ENCODE data around the gene PHF3. TPM values are rescaled to one million over a fixed set of nuclear protein-coding genes. Genes with fewer than 3 reads are reported as not detected.

The PHF3 gene
- total RNA-seq, 1 donor from 2014 or later = 56.7 TPM

DNA sequence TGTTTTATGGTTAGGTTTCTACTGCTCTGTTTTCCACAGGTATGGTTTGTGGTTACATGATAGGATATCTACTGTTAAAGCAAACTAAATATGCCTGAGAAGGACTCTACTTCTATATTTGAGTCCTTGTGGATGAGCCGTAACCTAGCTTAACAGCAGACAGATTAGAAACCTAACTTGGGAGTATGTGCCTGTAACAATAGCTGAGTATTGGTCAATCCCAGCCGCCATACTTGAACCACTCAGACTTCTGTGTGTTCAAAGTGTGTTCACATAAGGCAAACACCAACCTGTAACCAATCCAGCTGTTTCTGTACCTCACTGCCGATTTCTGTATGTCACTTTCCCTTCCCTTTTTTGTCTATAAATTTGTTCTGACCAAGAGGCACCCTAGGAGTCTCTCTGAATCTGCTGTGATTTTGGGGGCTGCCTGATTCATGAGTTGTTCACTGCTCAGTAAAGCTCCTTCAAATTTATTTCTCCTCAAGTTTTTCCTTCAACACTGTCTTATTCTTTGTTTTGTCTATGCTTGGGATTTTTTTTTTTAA, 37.1 kb downstream of the PHF3 start:
- H3K4me3 Mint-ChIP-seq = no peak overlapping the region
- peaks cover 39% of the 10 kb centered on the region for H3K4me1 Mint-ChIP-seq
- TF ChIP-seq, protein P1, sequence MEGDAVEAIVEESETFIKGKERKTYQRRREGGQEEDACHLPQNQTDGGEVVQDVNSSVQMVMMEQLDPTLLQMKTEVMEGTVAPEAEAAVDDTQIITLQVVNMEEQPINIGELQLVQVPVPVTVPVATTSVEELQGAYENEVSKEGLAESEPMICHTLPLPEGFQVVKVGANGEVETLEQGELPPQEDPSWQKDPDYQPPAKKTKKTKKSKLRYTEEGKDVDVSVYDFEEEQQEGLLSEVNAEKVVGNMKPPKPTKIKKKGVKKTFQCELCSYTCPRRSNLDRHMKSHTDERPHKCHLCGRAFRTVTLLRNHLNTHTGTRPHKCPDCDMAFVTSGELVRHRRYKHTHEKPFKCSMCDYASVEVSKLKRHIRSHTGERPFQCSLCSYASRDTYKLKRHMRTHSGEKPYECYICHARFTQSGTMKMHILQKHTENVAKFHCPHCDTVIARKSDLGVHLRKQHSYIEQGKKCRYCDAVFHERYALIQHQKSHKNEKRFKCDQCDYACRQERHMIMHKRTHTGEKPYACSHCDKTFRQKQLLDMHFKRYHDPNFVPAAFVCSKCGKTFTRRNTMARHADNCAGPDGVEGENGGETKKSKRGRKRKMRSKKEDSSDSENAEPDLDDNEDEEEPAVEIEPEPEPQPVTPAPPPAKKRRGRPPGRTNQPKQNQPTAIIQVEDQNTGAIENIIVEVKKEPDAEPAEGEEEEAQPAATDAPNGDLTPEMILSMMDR (IDR thresholded peaks at IDR 0.05) = no peak
- H3K9me3 Mint-ChIP-seq = no peaks in the 10 kb centered on the region
- DNase-seq (no peak), ATAC-seq (ENCODE audit: low read depth) (peak; percentile 31)
- H3K36me3 Mint-ChIP-seq (ENCODE audit: low read depth) = peaks cover 22% of the 10 kb centered on the region
- intact Hi-C loops (cut with micrococcal nuclease) = no loop called here
- POLR2A ChIA-PET = interaction anchor here (1.9 kb wide), 1 partner anchor 37 kb away, joined by 5 read pairs; the partner anchor contains the start of gene PHF3
- peak overlapping the region; percentile 10 for H3K27ac Mint-ChIP-seq
- no peaks in the 10 kb centered on the region for H3K27me3 Mint-ChIP-seq
- CTCF ChIA-PET = no interaction called here

DNA sequence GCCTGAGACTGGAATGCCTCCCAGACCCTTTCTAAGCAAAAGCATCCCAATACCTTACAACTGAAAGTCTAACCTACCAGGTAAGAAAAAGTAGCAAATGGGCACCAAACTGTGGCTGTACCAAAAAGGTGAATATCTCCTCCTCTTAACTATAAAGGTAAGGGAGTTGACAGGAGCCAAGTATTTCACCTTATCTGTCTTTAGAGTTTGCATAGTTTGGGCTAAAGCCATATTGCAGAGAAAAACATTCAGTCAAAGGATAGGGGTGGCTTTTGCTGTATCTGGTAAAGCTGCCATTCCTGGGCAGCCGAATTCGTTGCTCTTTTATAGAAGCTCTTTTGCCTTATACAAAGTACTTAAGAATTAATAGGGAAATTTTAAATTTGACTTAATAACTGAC, 38.1 kb downstream of the PHF3 start:
- POLR2A ChIA-PET = interaction anchor here (1.9 kb wide), 1 partner anchor 38 kb away, joined by 5 read pairs; the partner anchor contains the start of gene PHF3
- TF ChIP-seq, protein P1 (IDR thresholded peaks at IDR 0.05) = no peak
- Mint-ChIP-seq H3K36me3 (ENCODE audit: low read depth) (peaks cover 17% of the 10 kb centered on the region), H3K27me3 (no peaks in the 10 kb centered on the region), H3K4me3 (no peak overlapping the region), H3K27ac (peak overlapping the region; percentile 4), H3K9me3 (no peaks in the 10 kb centered on the region), H3K4me1 (peaks cover 39% of the 10 kb centered on the region)
- DNase-seq = no peak
- intact Hi-C loops (cut with micrococcal nuclease) = no loop called here
- no peak for ATAC-seq (ENCODE audit: low read depth)
- CTCF ChIA-PET = no interaction called here

DNA sequence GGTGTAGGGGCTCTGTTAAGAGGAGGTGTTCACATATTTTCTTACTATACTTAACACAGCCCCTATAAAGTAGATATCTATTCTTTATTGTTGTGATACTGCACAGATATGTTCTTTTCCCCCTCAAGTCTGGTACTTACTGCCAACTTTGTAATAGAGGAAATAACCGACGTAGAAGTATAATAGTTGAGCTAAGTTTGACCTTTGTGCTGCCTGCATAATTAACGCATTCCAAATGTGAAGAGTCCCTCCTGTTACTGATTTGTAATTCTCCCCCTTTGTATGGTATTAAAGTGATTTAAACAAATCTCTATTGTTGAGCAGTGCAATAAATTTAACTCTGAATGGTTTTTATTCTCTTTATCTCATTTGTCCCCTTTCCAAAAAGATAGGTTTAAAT, 39.0 kb downstream of the PHF3 start:
- intact Hi-C loops (cut with micrococcal nuclease) = loop anchor here (1.0 kb wide), 1 partner anchor 10 kb away; no protein-coding TSS in a partner anchor
- Mint-ChIP-seq H3K9me3 (no peaks in the 10 kb centered on the region), H3K27me3 (no peaks in the 10 kb centered on the region), H3K4me3 (no peak overlapping the region), H3K36me3 (ENCODE audit: low read depth) (peaks cover 18% of the 10 kb centered on the region), H3K4me1 (peaks cover 44% of the 10 kb centered on the region), H3K27ac (no peak overlapping the region)
- TF ChIP-seq, protein P1 (IDR thresholded peaks at IDR 0.05) = no peak
- POLR2A ChIA-PET = no interaction called here
- no peak for ATAC-seq (ENCODE audit: low read depth)
- no peak for DNase-seq
- CTCF ChIA-PET = no interaction called here

DNA sequence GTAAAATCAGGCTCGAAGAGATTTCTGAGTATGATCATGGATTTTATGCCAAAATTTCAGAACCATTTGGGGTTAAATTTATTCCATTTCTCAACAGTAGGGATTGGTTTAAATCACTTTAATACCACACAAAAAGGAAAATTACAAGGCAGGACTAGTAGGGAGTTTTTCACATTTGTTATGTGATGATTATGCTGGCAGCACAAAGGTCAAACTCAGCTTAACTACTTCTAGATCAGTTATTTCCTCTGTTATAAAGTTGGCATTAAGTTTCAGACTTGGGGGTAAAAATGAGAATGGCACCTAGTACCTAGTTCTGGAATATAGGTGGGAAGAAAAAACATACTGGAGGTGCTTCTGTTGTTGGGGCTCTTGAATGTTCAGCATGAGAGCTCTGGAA, 39.5 kb downstream of the PHF3 start:
- CTCF ChIA-PET = no interaction called here
- no peaks in the 10 kb centered on the region for H3K27me3 Mint-ChIP-seq
- DNase-seq (no peak), ATAC-seq (ENCODE audit: low read depth) (no peak)
- TF ChIP-seq, protein P1 (IDR thresholded peaks at IDR 0.05) = no peak
- H3K9me3 Mint-ChIP-seq = no peaks in the 10 kb centered on the region
- peaks cover 44% of the 10 kb centered on the region for H3K4me1 Mint-ChIP-seq
- intact Hi-C loops (cut with micrococcal nuclease) = loop anchor here (1.0 kb wide), 1 partner anchor 9 kb away; no protein-coding TSS in a partner anchor
- no peak overlapping the region for H3K4me3 Mint-ChIP-seq
- H3K27ac Mint-ChIP-seq = no peak overlapping the region
- POLR2A ChIA-PET = no interaction called here
- peaks cover 22% of the 10 kb centered on the region for H3K36me3 Mint-ChIP-seq (ENCODE audit: low read depth)

DNA sequence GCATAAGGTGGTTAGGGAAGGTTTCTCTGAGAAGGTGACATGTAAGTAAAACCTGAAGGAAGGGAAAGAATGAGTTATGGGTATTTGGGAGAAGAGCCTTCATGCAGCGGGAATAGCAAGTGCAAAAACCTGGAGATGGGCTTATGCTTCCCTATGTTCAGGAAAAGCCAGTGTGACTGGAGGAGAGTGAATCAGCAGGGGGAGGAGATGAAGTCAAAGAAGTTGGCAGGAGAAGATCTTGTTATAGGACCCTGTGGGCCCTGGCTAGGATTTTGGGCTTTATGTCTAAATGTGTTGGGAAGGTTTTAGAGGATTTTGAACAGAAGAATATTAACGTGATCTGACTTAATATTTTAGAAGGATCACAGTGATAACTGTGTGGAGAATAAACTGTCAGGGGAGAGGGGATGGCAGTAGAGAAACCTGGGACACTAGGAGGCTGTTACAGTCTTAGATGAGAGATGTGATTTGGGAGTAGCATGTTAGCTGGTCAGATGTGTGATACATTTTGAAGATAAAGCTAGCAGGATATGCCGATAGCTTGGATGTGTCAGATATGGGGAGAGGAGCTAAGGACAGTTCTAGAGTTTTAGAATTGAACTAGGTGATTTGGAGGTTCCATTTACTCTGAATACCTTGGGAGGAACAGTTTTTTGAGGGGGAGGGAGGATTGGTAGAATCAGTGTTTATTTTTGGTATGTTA, 41.0 kb downstream of the PHF3 start:
- DNase-seq (no peak), ATAC-seq (ENCODE audit: low read depth) (no peak)
- Mint-ChIP-seq H3K27ac (no peak overlapping the region), H3K36me3 (ENCODE audit: low read depth) (peaks cover 30% of the 10 kb centered on the region), H3K27me3 (no peaks in the 10 kb centered on the region), H3K4me1 (peaks cover 47% of the 10 kb centered on the region), H3K9me3 (no peaks in the 10 kb centered on the region), H3K4me3 (no peak overlapping the region)
- ChIA-PET CTCF (no interaction called here), POLR2A (no interaction called here)
- intact Hi-C loops (cut with micrococcal nuclease) = no loop called here
- TF ChIP-seq, protein P1 (IDR thresholded peaks at IDR 0.05) = no peak

All from activated B cell treated with CpG ODN at 0.5 μM for 24 hours (primary cell).